Frontal cortex (tissue), 4 donors: Measurements from ENCODE around the gene CDH23. TPM values are rescaled to one million over a fixed set of nuclear protein-coding genes. Genes with fewer than 3 reads are reported as not detected.
A peak's percentile ranks its signal among the peaks of the same experiment; 100 is the strongest.

ENCODE experiments used
- DNase-seq, 2 donors: peaks; one replicate each; pipeline ENCODE4 v3.0.0; 2012; ENCODE audit warnings: low spot score in 2 of 2
- FAIRE-seq: peaks from 2 replicates; lab custom pipeline; 2012; peaks lifted over from hg19 to GRCh38; lab: Jason Lieb, UNC
- total RNA-seq: library from RNA; depleted of rRNA; stranded (reverse); fragments of >200 nt; gene quantifications from one replicate; pipeline ENCODE4 v1.2.3, GENCODE V29; 2014
- donor health status: control.
- donor health status: control.
- donor health status: control.

CDH23 gene
- total RNA-seq, 1 donor from 2014 or later: 3.3 TPM

DNA sequence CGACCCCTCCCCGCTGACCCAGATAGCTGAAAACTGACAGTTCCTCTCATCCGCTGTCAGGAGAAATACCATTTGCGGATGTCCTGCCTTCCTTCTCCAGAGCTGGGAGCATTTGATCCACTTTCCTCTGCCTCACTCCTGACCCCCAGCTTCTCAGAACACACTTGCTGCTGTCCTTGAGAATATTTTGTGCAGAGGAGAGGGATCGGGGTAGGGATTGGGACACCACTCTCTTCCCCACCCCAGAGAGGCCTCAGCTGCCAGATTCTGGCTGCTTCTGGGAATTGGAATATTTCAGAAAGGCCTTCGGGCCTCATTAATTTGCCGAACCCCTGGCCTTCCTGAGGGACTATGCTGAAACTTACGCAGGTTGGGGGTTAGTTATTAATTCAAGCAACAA, 225.9 kb downstream of the CDH23 start:
- FAIRE-seq (no peak), DNase-seq (no peak)

DNA sequence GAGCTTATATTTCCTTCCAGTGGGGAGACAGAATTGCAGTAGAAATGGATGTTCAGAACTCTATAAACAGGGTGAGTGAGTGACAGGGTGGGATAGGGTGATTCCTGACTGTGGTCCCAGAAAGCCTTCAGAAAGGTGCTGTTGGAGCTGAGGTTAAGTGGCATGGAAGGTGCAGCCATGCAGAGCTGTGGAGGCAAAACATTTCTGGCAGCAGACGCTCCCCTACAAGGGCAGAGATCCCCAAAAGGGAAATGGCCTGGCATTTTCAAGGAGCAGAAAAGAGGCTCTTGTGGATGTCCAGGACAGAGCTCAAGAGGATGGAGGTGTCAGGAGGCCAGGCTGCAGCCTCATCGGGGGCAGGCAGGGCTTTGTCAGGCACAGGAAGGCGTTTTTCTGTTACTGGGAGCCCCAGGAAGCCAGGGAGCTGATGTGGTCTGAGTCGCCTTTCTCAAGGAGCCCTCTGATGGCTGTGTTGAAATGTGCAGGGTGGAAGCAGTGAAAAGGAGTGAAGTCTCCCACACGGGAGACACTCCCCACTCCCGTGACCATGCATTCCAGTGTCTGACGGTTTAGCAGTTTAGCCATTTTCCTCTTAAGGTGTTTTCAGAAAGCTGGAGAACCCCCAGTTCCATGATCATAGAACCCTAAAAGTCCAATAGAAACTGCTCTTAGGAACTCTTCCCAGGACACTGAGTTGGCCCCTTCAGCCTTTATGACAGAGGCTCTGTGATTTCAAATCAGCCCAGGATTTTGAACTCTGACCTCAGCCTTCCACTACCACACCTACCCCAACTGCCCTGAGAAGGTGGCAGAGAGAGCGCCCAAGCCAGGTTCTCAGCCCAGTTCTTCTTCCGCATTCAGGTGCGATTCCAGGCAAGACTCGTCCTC, 226.6 kb downstream of the CDH23 start:
- DNase-seq (peak; percentile 36 to 65), FAIRE-seq (no peak)

DNA sequence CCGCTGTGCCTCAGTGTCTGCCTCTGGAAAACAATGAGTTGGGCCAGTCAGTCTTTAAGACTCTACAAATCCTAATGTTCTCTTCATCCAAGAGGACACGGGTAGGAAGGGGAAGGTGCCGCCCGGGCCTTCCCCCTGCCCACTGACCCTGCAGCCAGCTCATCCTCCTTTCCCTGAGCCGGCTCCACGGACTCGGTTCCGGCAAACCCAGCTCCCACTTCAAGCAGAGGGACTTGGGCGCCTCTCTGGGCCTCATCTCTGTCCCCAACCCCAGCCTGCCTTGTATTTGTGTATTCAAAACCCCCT, 227.2 kb downstream of the CDH23 start:
- DNase-seq: no peak
- FAIRE-seq: no peak

DNA sequence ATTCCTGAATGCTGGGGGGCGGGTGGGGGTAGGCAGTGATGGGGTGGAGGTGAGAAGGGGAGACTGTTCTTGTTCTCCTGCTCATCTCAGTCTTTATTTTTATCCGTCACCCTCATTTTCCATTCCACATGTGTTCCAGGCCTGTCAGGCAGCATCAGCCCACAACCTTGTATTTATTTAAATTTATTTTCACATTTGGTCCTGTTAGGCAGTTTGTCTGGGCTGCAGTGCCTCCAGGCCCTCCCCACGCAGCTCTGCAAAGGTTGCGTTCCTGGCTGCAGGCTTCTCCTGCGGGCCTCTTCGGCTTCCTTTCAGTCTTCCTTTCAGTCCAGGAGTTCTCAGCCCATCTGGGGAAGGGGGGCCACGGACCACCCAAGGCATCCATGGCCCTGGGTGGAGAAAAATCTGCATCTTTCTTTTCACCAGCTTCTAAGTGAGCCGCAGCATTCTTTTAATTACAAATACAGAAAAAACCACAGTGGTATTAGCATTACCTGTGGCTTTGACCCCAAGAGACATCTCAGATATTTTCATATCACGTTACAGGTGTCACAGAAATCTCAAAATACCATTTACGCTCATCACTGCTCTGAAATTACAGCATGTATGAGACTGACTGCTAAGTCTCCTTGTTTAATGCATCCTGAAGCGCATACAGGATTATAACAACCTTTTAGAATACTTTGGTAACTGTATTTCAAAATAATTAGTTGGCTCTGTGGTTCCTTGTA, 228.9 kb downstream of the CDH23 start:
- FAIRE-seq (no peak), DNase-seq (no peak)

DNA sequence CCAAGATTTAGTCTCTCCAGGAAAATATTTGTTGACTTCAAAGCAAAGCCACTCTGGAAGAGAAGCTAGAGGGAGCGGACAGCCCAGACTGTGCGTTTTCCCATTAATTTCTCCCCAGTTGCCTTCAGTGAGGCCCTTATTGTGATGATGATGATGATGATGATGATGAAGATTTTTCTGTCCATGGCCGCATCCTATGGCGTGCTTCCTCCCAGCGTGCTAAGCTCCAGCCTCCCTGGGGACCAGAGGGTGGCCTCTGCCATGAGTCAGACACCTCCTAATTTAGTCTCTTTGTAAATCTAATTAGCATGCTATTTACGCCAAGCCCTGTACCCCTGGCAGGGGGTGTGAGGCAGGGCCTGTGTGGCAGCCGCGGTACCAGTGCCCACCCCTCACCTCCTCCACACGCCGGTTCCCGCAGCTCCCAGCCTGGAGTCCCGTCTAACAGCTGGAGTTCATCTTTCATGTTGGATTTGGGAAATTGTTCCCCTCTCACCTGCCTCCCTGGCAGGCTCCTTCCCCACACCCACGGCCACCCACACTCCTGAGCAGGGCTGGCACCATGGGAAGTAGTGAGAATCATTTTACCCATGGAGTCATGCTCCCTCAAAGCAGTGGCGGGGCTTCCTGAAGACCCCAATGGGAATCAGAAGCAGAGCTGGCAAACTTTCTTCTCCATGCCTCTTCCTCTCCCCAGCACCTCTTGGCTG, 230.7 kb downstream of the CDH23 start:
- FAIRE-seq (no peak), DNase-seq (no peak)

DNA sequence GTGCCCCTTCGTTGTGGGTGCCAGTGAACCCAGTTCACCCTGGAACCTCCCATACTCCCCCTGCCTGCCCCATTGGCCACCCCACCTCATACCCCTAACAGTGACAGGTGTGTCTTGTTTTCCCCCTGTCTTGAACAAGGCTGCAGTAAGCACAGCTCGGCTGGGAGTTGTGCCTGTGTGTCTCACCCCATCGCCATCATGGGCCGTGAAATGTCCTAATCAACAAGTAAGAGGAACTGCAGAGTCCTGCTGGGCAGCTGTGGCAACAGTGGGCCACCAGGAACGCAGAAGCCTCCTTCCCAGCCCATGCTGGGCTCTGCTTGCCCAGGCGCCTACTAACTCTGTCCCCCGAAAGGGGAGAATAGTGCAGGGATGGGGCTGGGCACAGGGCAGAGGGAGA, 231.2 kb downstream of the CDH23 start:
- no peak for FAIRE-seq
- DNase-seq: no peak

DNA sequence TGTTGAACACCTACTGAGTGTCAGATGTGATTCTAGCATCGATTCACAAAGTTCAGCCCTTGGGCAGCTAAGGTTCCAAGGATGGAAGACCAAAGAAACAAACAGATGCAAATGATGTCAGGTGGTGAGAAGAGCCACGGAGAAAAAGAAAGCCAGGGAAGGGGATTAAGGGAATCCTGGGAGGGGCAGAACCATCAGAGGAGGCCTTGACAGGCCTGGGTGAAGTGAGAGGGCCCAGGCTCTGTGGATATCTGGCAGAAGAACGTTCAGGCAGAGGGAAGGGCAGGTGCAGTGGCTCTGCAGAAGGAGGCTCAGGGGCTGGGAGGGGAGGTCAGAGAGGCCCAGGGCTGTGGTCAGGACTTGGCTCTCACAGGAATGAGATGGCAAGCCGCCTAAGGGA, 232.4 kb downstream of the CDH23 start:
- no peak for DNase-seq
- FAIRE-seq: no peak

DNA sequence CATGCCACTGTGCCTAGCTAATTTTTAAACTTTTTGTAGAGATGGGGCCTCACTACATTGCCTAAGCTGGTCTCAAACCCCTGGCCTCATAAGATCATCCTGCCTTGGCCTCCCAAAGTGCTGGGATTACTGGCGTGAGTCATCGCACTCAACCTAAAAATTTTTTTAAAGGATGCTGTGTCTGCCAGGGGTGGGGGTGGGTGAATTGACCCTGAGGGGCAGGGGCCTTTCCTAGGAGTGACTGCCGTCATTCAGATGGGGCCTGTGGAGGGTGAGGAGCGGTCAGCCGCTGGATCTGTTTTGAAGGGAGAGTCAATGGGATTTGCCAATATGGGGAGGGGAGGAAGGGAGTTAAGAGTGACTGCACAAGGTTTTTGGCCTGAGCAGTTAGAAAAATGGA, 233.4 kb downstream of the CDH23 start:
- FAIRE-seq: no peak

DNA sequence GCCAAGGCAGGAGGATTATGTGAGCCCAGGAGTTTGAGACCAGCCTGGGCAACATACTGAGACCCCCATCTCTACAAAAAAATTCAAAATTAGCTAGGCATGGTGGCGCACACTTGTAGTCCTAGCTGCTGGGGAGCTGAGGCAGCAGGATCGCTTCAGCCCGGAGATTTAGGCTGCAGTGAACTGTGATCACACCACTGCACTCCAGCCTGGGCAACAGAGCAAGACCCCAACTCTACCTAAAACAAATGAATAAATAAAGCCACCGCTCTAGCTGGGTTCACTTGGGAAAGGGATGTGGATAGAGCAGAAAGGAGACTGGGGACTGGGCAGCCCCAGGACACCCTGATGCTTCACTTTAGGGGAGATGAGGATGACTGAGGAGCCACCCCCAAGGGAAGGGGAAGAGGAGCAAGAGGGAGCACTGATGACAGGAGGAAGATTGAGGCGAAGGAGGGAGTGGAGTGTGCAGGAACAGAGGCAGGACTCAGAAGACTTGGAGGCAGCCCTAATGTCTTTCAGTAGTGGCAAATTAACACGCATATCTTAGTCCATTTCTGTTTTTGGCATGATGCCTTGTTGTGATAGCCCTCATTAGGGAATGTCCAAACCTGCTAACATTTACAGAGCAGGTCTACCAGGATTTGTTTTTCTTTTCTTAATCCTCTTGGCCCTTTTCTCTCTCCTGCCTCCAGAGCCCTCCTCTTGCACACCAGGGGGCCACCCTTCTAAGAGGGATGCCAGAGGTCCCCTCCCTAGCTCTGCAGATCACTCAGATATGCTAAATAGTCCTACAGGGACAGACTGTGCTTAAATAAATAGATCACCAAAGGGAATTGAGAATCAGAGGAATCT, 234.5 kb downstream of the CDH23 start:
- FAIRE-seq (no peak), DNase-seq (no peak)

More for the DNA sequence above, 233.4 kb downstream of the CDH23 start:
- DNase-seq: no peak

DNA sequence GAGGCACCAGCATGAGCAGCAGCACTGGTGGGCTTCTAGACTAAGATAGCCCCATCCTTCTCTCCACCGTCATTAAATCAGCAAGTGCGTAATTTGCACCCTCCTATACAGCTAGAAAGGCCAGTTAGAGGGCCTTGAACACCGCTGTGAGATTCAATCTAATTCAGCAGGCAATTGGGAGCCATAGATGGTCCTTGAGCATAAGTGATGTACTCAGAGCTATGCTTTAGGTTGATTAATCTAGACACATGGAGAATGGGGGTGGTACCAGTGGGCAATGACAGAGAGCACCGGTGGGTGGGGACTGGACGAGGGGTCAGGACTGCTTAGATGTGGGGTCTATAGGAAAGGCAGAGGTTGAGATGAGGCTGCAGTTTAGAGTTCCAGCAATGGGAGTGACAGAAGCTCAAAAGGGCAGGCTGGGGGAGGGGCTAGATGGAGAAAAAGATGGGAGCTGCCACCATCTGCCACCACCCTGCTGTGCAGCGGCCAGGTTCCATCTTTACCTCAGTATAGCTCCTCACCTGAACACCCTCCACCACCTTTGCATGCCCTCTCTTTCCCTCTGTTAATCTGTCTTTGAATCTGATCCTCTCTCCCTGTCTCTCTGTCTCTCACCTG, 235.6 kb downstream of the CDH23 start:
- FAIRE-seq (no peak), DNase-seq (no peak)

DNA sequence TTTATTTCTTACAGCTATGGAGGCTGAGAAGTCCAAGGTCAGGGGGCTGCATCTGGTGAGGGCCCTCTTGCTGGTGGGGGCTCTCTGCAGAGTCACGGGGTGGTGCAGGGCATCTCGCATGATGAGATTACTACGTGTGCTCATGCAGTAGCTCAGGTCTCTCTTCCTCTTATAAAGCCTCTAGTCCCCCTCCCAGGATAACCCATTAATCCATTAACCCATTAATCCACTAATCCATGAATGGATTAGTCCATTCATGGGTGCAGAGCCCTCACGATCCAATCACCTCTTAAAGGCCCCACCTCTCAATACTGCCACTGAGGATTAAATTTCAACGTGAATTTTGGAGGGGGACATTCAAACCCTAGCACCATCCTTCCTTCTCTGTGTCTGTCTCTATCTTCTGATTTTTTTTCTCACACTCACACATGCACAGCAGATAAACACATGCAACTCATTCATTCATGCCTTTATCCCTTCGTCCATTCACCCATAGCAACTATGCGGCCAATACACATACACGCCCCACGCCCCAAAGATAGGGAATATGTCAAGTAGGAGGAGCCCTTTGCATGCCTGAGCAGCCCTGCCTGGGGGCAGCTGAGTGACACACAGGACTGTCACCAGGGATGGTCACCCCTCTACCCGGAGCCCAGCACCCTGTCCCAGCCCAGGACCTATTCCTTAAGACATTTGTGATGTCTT, 236.3 kb downstream of the CDH23 start:
- no peak for DNase-seq
- FAIRE-seq: no peak

DNA sequence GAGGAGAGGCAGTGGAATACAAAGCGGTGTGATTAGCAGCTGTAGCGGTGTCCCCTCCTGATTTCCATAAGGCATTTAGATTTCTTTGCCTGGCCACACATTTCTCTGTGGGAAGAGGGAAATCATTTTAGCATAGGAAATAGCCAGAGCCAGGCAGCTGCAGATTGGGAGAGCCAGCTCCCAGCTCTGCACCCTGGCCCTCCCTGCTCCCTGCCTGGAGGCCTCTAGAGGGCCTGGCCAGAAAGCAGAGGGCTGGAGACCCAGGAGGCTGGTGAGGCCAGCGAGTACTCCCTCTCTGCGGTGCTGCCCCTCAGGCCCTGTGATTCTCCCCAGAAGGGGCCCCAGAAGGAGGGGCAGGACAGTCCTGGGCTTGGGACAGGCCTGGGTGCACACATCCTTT, 237.2 kb downstream of the CDH23 start:
- DNase-seq (no peak), FAIRE-seq (no peak)

DNA sequence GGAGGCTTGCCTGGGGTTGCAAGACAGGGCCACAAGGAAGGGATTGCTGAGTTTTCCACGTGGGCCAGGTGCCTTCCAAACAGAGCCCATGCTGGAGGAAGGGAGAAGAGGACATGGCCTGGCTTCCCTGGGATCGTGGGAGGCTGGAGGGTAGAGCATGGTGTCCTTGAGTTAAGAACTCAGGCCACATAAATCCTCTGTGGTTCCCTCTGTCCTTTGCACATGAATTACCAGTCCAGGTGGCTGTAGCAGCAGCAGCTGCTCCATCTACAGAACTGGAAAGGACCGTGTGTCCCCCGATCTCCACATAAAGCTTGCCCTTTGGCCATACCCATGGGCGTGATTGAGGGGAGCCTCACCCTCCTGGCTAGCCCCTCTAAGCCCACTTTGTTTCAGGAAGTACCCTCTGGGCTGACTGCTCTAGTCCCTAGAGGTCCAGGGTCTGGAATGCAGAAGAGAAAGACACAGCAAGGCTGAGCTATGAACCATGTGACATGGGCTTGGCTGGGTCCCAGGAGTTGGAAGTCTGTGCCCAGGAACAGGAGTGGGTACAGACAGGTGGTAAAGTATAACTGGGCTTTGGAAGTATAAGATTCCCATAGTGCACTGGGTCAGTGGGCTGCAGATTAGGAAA, 237.9 kb downstream of the CDH23 start:
- FAIRE-seq (no peak), DNase-seq (no peak)

DNA sequence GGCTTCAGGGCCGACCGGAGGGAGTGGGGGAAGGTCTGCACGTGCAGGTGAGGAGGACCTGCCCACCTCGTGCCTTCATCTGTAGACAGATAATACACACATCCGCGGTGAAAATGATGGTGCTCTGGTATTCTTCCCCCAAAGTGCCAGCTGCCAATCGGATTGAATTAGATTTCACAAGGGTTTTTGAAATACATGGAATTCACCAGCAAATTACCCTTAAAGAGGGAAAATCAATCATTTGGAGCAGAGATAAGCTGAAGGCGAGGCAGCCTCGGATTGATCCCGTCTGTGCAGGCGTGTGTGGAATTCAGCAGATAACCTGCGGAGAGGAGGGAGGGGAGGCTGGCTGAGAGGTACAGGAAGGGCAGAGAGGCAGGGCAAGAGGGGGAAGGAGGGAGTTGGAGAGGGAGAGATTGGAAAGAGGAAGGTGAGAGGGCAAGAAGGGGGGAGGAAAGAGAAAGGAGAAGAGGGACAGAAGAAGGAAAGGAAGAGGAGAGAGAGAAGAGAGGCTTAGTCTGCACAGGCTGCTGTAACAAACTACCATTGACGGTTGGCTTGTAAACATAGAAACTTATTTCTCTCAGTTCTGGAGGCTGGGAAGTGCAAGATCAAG, 238.6 kb downstream of the CDH23 start:
- no peak for DNase-seq
- FAIRE-seq: no peak

DNA sequence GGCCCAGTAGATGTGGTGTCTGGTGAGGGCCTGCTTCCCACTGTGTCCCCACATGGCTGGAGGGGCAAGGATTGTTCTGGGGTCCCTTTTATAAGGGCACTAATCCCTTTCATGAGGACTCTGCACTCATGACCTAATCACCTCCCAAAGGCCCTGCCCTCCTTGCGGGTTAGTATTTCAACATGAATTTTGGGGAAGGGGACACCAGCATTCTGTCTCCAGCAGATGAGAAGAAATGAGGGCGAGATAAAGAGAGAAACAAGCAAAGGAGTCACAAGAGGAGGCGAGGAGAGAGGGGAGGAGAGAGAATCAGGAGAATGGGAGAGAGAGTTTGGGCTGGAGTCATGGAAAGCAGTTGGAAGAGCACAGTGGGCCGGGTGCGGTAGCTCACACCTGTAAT, 239.1 kb downstream of the CDH23 start:
- no peak for FAIRE-seq
- no peak for DNase-seq

DNA sequence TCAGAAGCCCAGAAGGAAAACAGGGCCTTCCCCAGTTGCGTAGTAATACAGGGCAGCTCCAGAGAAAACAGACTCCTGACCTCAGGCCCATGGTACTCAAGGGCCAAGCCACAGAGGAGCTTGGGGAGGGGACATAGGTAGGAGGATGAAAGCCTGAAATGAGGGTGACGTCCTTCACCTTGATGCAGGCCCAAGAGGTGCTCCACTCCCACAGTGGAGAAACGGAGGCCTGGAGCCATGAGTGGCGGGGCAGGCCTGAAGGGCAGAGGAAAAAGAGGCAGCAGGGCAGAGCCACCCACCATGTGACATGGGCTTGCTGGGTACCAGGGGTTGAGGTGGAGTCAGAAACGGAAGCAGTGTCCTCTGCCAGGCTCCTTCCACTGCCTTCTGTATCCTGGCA, 239.9 kb downstream of the CDH23 start:
- FAIRE-seq (no peak), DNase-seq (no peak)

DNA sequence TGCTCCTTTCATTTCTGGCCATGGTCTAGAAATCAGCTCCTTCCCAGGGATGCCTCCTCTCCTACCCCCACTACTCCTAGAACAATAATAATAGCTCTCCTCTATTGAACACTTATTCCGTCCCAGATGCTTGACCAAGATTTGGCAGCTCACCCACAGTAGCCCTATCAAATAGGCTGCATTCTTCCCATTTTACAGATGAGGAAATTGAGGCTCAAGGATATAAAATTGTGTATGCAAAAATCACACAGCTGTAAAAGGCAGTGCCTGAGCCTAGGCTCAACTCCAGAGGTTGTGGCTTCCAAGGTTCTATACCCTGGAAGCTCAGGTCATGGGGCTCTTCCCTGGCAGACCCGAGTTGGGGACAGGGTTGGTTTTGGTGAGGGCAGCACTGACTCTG, 240.6 kb downstream of the CDH23 start:
- no peak for DNase-seq
- FAIRE-seq: no peak
